Mesodermal cell (in vitro differentiated cells): ENCODE measurements around the gene MISP3.
"Not testable (repeated sequence)": the region's sequence is repeated elsewhere in the genome, so short reads cannot be mapped to it uniquely, and the experiment has no call there.

Source experiments
- H3K27ac ChIP-seq: 2 replicates; pipeline ENCODE4 v1.7.0; 2013; ENCODE audit warnings: mild to moderate bottlenecking, low read depth, low read length, moderate library complexity; ENCODE audit not compliant: severe bottlenecking
- H3K36me3 ChIP-seq: 2 replicates; pipeline ENCODE4 v1.7.1; 2013; ENCODE audit warnings: mild to moderate bottlenecking, low read length, moderate library complexity; ENCODE audit not compliant: control insufficient read depth, insufficient read depth
- H3K4me1 ChIP-seq: one replicate; pipeline ENCODE4 v1.7.1; 2013; ENCODE audit warnings: mild to moderate bottlenecking, low read length; ENCODE audit not compliant: insufficient read depth, control insufficient read depth, poor library complexity, severe bottlenecking
- H3K4me3 ChIP-seq: 2 replicates; pipeline ENCODE4 v1.7.0; 2013; ENCODE audit warnings: low read length, control low read depth, mild to moderate bottlenecking; ENCODE audit not compliant: insufficient read depth, poor library complexity, severe bottlenecking; ENCODE audit errors: extremely low read depth
- H3K9me3 ChIP-seq: 2 replicates; pipeline ENCODE4 v1.7.1; 2013; ENCODE audit warnings: mild to moderate bottlenecking, low read length, moderate library complexity; ENCODE audit not compliant: control insufficient read depth
- WGBS, 2 experiments: methylation state at CpG; one replicate each; pipeline ENCODE4 v1.1.5; 2013; ENCODE audit warnings: missing lambda C conversion rate in 2 of 2; ENCODE audit not compliant: insufficient coverage in 2 of 2; 5-methylcytosine and 5-hydroxymethylcytosine counted together

MISP3 gene

GRCh38 chr19:14035706-14036105 is 36.9 kb upstream of the MISP3 start:
- no peaks in the 10 kb centered on the region for H3K9me3 ChIP-seq
- 82 to 93% methylated on average over 3 to 5 of the region's 7 CpGs for WGBS, 2 experiments
- H3K4me3 ChIP-seq, result no peak overlapping the region
- H3K4me1 ChIP-seq, result no peaks in the 10 kb centered on the region
- H3K27ac ChIP-seq, result no peak overlapping the region
- H3K36me3 ChIP-seq, result no peaks in the 10 kb centered on the region

- Histone ChIP-seq H3K36me3 (no peaks in the 10 kb centered on the region), H3K4me3 (no peak overlapping the region), H3K9me3 (no peaks in the 10 kb centered on the region), H3K4me1 (no peaks in the 10 kb centered on the region), H3K27ac (no peak overlapping the region)
- WGBS, 2 experiments, result 80 to 93% methylated on average over 3 to 5 of the region's 7 CpGs
Measured at GRCh38 chr19:14039181-14039580, 33.4 kb upstream of the MISP3 start.

GRCh38 chr19:14042659-14043608 is 29.7 kb upstream of the MISP3 start:
- WGBS, 2 experiments, result 70 to 72% methylated on average over 9 to 13 of the region's 19 CpGs
- not testable (repeated sequence) for H3K4me3 ChIP-seq, H3K4me1 ChIP-seq, H3K9me3 ChIP-seq, H3K36me3 ChIP-seq
- H3K27ac ChIP-seq, result peak overlapping the region; percentile 88

GRCh38 chr19:14047866-14048265 is 24.7 kb upstream of the MISP3 start:
- H3K4me3 ChIP-seq, H3K27ac ChIP-seq, H3K4me1 ChIP-seq, H3K9me3 ChIP-seq: not testable (repeated sequence)
- 99 to 100% methylated on average over 5 to 8 of the region's 10 CpGs for WGBS, 2 experiments
- peaks cover 16% of the 10 kb centered on the region for H3K36me3 ChIP-seq

- WGBS, 2 experiments, result 45 to 70% methylated on average over 2 to 4 of the region's 8 CpGs
- Histone ChIP-seq H3K4me1 (no peaks in the 10 kb centered on the region), H3K27ac (no peak overlapping the region), H3K4me3 (no peak overlapping the region), H3K36me3 (peaks cover 20% of the 10 kb centered on the region), H3K9me3 (peaks cover 6% of the 10 kb centered on the region)
Measured at GRCh38 chr19:14048443-14049153, 24.0 kb upstream of the MISP3 start.

GRCh38 chr19:14050512-14050911 is 22.1 kb upstream of the MISP3 start:
- 94 to 98% methylated on average over 3 to 4 of the region's 4 CpGs for WGBS, 2 experiments
- peaks cover 20% of the 10 kb centered on the region for H3K36me3 ChIP-seq
- H3K4me1 ChIP-seq, result no peaks in the 10 kb centered on the region
- no peak overlapping the region for H3K4me3 ChIP-seq
- H3K9me3 ChIP-seq, result peaks cover 6% of the 10 kb centered on the region
- H3K27ac ChIP-seq, result no peak overlapping the region

- H3K9me3 ChIP-seq, H3K4me3 ChIP-seq, H3K4me1 ChIP-seq, H3K27ac ChIP-seq: not testable (repeated sequence)
- WGBS, 2 experiments, result 88 to 99% methylated on average over 8 to 9 of the region's 11 CpGs
- H3K36me3 ChIP-seq, result peaks cover 20% of the 10 kb centered on the region
Measured at GRCh38 chr19:14050961-14051360, 21.6 kb upstream of the MISP3 start.

- Histone ChIP-seq H3K27ac (no peak overlapping the region), H3K36me3 (peaks cover 20% of the 10 kb centered on the region), H3K4me3 (no peak overlapping the region), H3K9me3 (peaks cover 6% of the 10 kb centered on the region), H3K4me1 (no peaks in the 10 kb centered on the region)
- 81 to 92% methylated on average over 6 to 7 of the region's 9 CpGs for WGBS, 2 experiments
Measured at GRCh38 chr19:14051980-14052379, 20.6 kb upstream of the MISP3 start.

GRCh38 chr19:14052470-14052869 is 20.1 kb upstream of the MISP3 start:
- Histone ChIP-seq H3K4me3 (no peak overlapping the region), H3K9me3 (peaks cover 6% of the 10 kb centered on the region), H3K4me1 (no peaks in the 10 kb centered on the region), H3K36me3 (peaks cover 20% of the 10 kb centered on the region), H3K27ac (no peak overlapping the region)
- 89 to 94% methylated on average over 2 to 6 of the region's 6 CpGs for WGBS, 2 experiments

- Histone ChIP-seq H3K27ac (no peak overlapping the region), H3K9me3 (peaks cover 6% of the 10 kb centered on the region), H3K36me3 (peaks cover 20% of the 10 kb centered on the region), H3K4me3 (no peak overlapping the region), H3K4me1 (peaks cover 4% of the 10 kb centered on the region)
- WGBS, 2 experiments, result 93 to 96% methylated on average over 2 to 3 of the region's 3 CpGs
Measured at GRCh38 chr19:14053032-14053431, 19.6 kb upstream of the MISP3 start.

- Histone ChIP-seq H3K36me3 (peaks cover 16% of the 10 kb centered on the region), H3K4me1 (peaks cover 7% of the 10 kb centered on the region), H3K4me3 (no peak overlapping the region), H3K27ac (no peak overlapping the region), H3K9me3 (peaks cover 3% of the 10 kb centered on the region)
- 96% methylated on average over 11 of the region's 11 CpGs for WGBS, 2 experiments
Measured at GRCh38 chr19:14053500-14053899, 19.1 kb upstream of the MISP3 start.
